Vagina (tissue), 2 donors: Measurements from ENCODE around the gene CASP12. TPM values are rescaled to one million over a fixed set of nuclear protein-coding genes. Genes with fewer than 3 reads are reported as not detected.

Experiments
- DNase-seq, 2 donors: peaks; one replicate each; pipeline ENCODE4 v3.0.0-alpha.2; 2017; ENCODE audit errors: extremely low spot score in 2 of 2
- H3K27ac ChIP-seq: fragments of 200-600 bp; sonication (generic); one replicate; pipeline ENCODE4 v1.5.1; 2019
- H3K27me3 ChIP-seq: fragments of 200-600 bp; sonication (generic); one replicate; pipeline ENCODE4 v1.5.1; 2019
- H3K36me3 ChIP-seq, 2 donors: fragments of 200-600 bp; sonication (generic); one replicate each; pipeline ENCODE4 v1.5.1; 2017 to 2019
- H3K4me1 ChIP-seq: fragments of 200-600 bp; sonication (generic); one replicate; pipeline ENCODE4 v1.5.1; 2019
- H3K4me3 ChIP-seq, 2 donors: fragments of 200-600 bp; sonication (generic); 1 replicate in 1 of 2; 2 replicates in 1 of 2; pipeline ENCODE4 v1.5.1; 2016 to 2019
- H3K9me3 ChIP-seq: fragments of 200-600 bp; sonication (generic); one replicate; pipeline ENCODE4 v1.5.1; 2019
- CTCF ChIP-seq, 3 experiments: fragments of 450-650 bp in 2 of 3; fragments of 200-600 bp in 1 of 3; sonication (generic) in 1 of 3; IDR thresholded peaks; one replicate each; pipeline ENCODE4 v1.5.1; 2017 to 2019; ENCODE audit warnings: antibody characterized with exemption in 3 of 3, mild to moderate bottlenecking in 2 of 3, moderate library complexity in 2 of 3
- POLR2A ChIP-seq, 2 donors: fragments of 450-650 bp; IDR thresholded peaks; one replicate each; pipeline ENCODE4 v1.6.1; 2017; ENCODE audit warnings: antibody characterized with exemption in 2 of 2, mild to moderate bottlenecking in 2 of 2, moderate library complexity in 2 of 2
- POLR2AphosphoS5 ChIP-seq, 2 donors: sonication (generic); formaldehyde crosslinking; IDR thresholded peaks; one replicate each; pipeline ENCODE4 v1.9.0; 2017; ENCODE audit warnings: antibody characterized with exemption in 2 of 2, mild to moderate bottlenecking in 2 of 2, low read depth in 1 of 2; ENCODE audit not compliant: insufficient read depth in 1 of 2
- intact Hi-C: fragments of 100-400 bp; cut with DNase I; formaldehyde crosslinking; loops from one replicate; pipeline ENCODE4 v1.15.1; 2023
- total RNA-seq: library from RNA; depleted of rRNA; stranded (reverse); fragments of >200 nt; gene quantifications from one replicate; pipeline ENCODE4 v1.2.3, GENCODE V29; 2016

The CASP12 gene
- total RNA-seq, 1 donor from 2014 or later: 7.4 TPM

GRCh38 chr11:104891135-104891534, 7.1 kb downstream of the CASP12 start:
- intact Hi-C loops: no loop called here
- Histone ChIP-seq H3K27me3 (no peaks in the 10 kb centered on the region), H3K36me3 (no peaks in the 10 kb centered on the region), H3K4me1 (peaks cover 17% of the 10 kb centered on the region), H3K4me3 (no peak overlapping the region), H3K9me3 (no peaks in the 10 kb centered on the region), H3K27ac (no peak overlapping the region)
- TF ChIP-seq POLR2A (IDR thresholded peaks at IDR 0.05) (no peak), POLR2AphosphoS5 (IDR thresholded peaks at IDR 0.05; ENCODE audit: insufficient read depth in 1 of 2, low read depth in 1 of 2) (no peak), CTCF (IDR thresholded peaks at IDR 0.05) (no peak)
- DNase-seq: no peak

GRCh38 chr11:104883342-104883741, 14.9 kb downstream of the CASP12 start:
- H3K36me3 ChIP-seq: no peaks in the 10 kb centered on the region
- intact Hi-C loops: no loop called here
- DNase-seq: no peak
- no peak overlapping the region for H3K4me3 ChIP-seq
- H3K27ac ChIP-seq: no peak overlapping the region
- no peaks in the 10 kb centered on the region for H3K4me1 ChIP-seq
- TF ChIP-seq POLR2A (IDR thresholded peaks at IDR 0.05) (no peak), CTCF (IDR thresholded peaks at IDR 0.05) (no peak), POLR2AphosphoS5 (IDR thresholded peaks at IDR 0.05; ENCODE audit: insufficient read depth in 1 of 2, low read depth in 1 of 2) (no peak)
- no peaks in the 10 kb centered on the region for H3K27me3 ChIP-seq
- no peaks in the 10 kb centered on the region for H3K9me3 ChIP-seq

GRCh38 chr11:104881117-104881794, 17.0 kb downstream of the CASP12 start:
- no peak for DNase-seq
- no peaks in the 10 kb centered on the region for H3K9me3 ChIP-seq
- intact Hi-C loops: no loop called here
- no peak overlapping the region for H3K27ac ChIP-seq
- H3K4me1 ChIP-seq: no peaks in the 10 kb centered on the region
- H3K4me3 ChIP-seq: no peak overlapping the region
- H3K36me3 ChIP-seq: no peaks in the 10 kb centered on the region
- H3K27me3 ChIP-seq: no peaks in the 10 kb centered on the region
- no peak for TF ChIP-seq POLR2A (IDR thresholded peaks at IDR 0.05)
- no peak for TF ChIP-seq CTCF (IDR thresholded peaks at IDR 0.05)
- no peak for TF ChIP-seq POLR2AphosphoS5 (IDR thresholded peaks at IDR 0.05; ENCODE audit: insufficient read depth in 1 of 2, low read depth in 1 of 2)

GRCh38 chr11:104879514-104880190, 18.6 kb downstream of the CASP12 start:
- H3K27ac ChIP-seq: no peak overlapping the region
- no peaks in the 10 kb centered on the region for H3K9me3 ChIP-seq
- intact Hi-C loops: no loop called here
- H3K4me1 ChIP-seq: no peaks in the 10 kb centered on the region
- H3K4me3 ChIP-seq: no peak overlapping the region
- no peak for DNase-seq
- no peaks in the 10 kb centered on the region for H3K36me3 ChIP-seq
- no peaks in the 10 kb centered on the region for H3K27me3 ChIP-seq
- TF ChIP-seq POLR2AphosphoS5 (IDR thresholded peaks at IDR 0.05; ENCODE audit: insufficient read depth in 1 of 2, low read depth in 1 of 2) (no peak), CTCF (IDR thresholded peaks at IDR 0.05) (no peak), POLR2A (IDR thresholded peaks at IDR 0.05) (no peak)

GRCh38 chr11:104876861-104877431, 21.3 kb downstream of the CASP12 start:
- H3K27ac ChIP-seq: no peak overlapping the region

More at GRCh38 chr11:104876861-104877431, 21.3 kb downstream of the CASP12 start:
- Histone ChIP-seq H3K36me3 (no peaks in the 10 kb centered on the region), H3K9me3 (no peaks in the 10 kb centered on the region), H3K4me1 (no peaks in the 10 kb centered on the region), H3K27me3 (no peaks in the 10 kb centered on the region), H3K4me3 (no peak overlapping the region)
- TF ChIP-seq POLR2A (IDR thresholded peaks at IDR 0.05): no peak
- TF ChIP-seq CTCF (IDR thresholded peaks at IDR 0.05): no peak
- TF ChIP-seq POLR2AphosphoS5 (IDR thresholded peaks at IDR 0.05; ENCODE audit: insufficient read depth in 1 of 2, low read depth in 1 of 2): no peak
- no peak for DNase-seq
- intact Hi-C loops: no loop called here
